GM12878 (cell line): Measurements from ENCODE around the gene PLEKHN1. TPM values are rescaled to one million over a fixed set of nuclear protein-coding genes. Genes with fewer than 3 reads are reported as not detected.

Source experiments
- ATAC-seq: fragments of 200-7000 bp; cut with Tn5 transposase; 3 replicates; pipeline ENCODE4 v1.9.1; 2020; ENCODE audit warnings: mild to moderate bottlenecking, moderate library complexity
- BruUV-seq: library from RNA; stranded (reverse); fragments of 400-500 nt; replicated peaks from 2 replicates; lab custom pipeline; 2021; lab: Mats Ljungman, UMichigan
- CTCF ChIA-PET: fragments of 300-600 bp; sonication (Branson Sonifier 250); formaldehyde crosslinking; extraction: SDS; loops from one replicate; lab custom pipeline; 2021; ENCODE audit warnings: inconsistent platforms; lab: Yijun Ruan, JAX
- POLR2A ChIA-PET: fragments of 350-600 bp; formaldehyde crosslinking; extraction: SDS; loops from one replicate; lab custom pipeline; 2021; ENCODE audit warnings: inconsistent platforms; lab: Charles Lee
- RAD21 ChIA-PET: fragments of 300-600 bp; sonication (Branson Sonifier 250); formaldehyde crosslinking; loops from one replicate; lab custom pipeline; 2023; ENCODE audit warnings: antibody characterized with exemption; ENCODE audit not compliant: unreplicated experiment; lab: Charles Lee
- SMC1A ChIA-PET: fragments of 300-600 bp; sonication (Branson Sonifier 250); formaldehyde crosslinking; loops from one replicate; lab custom pipeline; 2023; ENCODE audit not compliant: unreplicated experiment, uncharacterized antibody; lab: Charles Lee
- DNase-seq: peaks from one replicate; pipeline ENCODE4 v3.0.0-alpha.2; 2011; ENCODE audit warnings: low read depth, low spot score
- FAIRE-seq: peaks from 3 replicates; lab custom pipeline; 2011; peaks lifted over from hg19 to GRCh38; lab: Jason Lieb, UNC
- H2AFZ ChIP-seq: 2 replicates; pipeline ENCODE4 v1.6.0; 2011; ENCODE audit warnings: low read depth, low read length, control low read depth; ENCODE audit not compliant: control insufficient read depth
- H3K27ac ChIP-seq: 2 replicates; pipeline ENCODE4 v1.5.1; 2011; ENCODE audit warnings: control low read depth; ENCODE audit not compliant: control insufficient read depth, insufficient read depth
- H3K27me3 ChIP-seq, 2 experiments: replicated peaks in 1 of 2; 2 replicates each; pipeline versions ENCODE4 v1.6.0 to v1.6.1; 2011; ENCODE audit warnings: low read length in 1 of 2; ENCODE audit not compliant: control insufficient read depth in 2 of 2, insufficient read depth in 2 of 2
- H3K36me3 ChIP-seq, 2 experiments: 2 replicates each; pipeline ENCODE4 v1.5.1; 2011; ENCODE audit warnings: low read length in 1 of 2; ENCODE audit not compliant: control insufficient read depth in 2 of 2, insufficient read depth in 2 of 2
- H3K4me1 ChIP-seq: 2 replicates; pipeline ENCODE4 v1.6.1; 2011; ENCODE audit warnings: mild to moderate bottlenecking, low read length, moderate library complexity, mixed read lengths; ENCODE audit not compliant: control insufficient read depth, insufficient read depth
- H3K4me2 ChIP-seq: 2 replicates; pipeline ENCODE4 v1.6.0; 2011; ENCODE audit warnings: control low read depth; ENCODE audit not compliant: control insufficient read depth, insufficient read depth
- H3K4me3 ChIP-seq: fragments of 200-600 bp; sonication (generic); 2 replicates; pipeline ENCODE4 v1.5.1; 2016
- H3K79me2 ChIP-seq: 2 replicates; pipeline ENCODE4 v1.6.0; 2011; ENCODE audit warnings: low read length; ENCODE audit not compliant: control insufficient read depth, insufficient read depth
- H3K9ac ChIP-seq: 2 replicates; pipeline ENCODE4 v1.8.0; 2011; ENCODE audit warnings: low read length, control low read depth, mixed read lengths; ENCODE audit not compliant: control insufficient read depth, insufficient read depth
- H3K9me3 ChIP-seq: replicated peaks from 3 replicates; pipeline ENCODE4 v1.5.1; 2011; ENCODE audit warnings: mild to moderate bottlenecking, low read length; ENCODE audit not compliant: control insufficient read depth, insufficient read depth
- H4K20me1 ChIP-seq: 2 replicates; pipeline ENCODE4 v1.6.0; 2011; ENCODE audit not compliant: control insufficient read depth, insufficient read depth
- BACH1 ChIP-seq: fragments of 450-650 bp; IDR thresholded peaks from 2 replicates; pipeline ENCODE4 v1.6.1; 2017; ENCODE audit warnings: mild to moderate bottlenecking, borderline replicate concordance
- HDGF ChIP-seq: fragments of 450-650 bp; IDR thresholded peaks from 2 replicates; pipeline ENCODE4 v1.6.1; 2016; ENCODE audit warnings: antibody characterized with exemption
- KLF5 ChIP-seq: fragments of 450-650 bp; IDR thresholded peaks from 2 replicates; pipeline ENCODE4 v1.6.1; 2014; ENCODE audit warnings: mild to moderate bottlenecking; ENCODE audit not compliant: partially characterized antibody
- NRF1 ChIP-seq: conservative IDR thresholded peaks from 2 replicates; pipeline ENCODE4 v1.6.1; 2011; ENCODE audit warnings: mild to moderate bottlenecking, low read depth, low read length, improper control_type of control experiment
- PBX3 ChIP-seq: IDR thresholded peaks from 2 replicates; pipeline ENCODE4 v1.6.1; 2011; ENCODE audit warnings: mild to moderate bottlenecking, low read depth, low read length, moderate library complexity; ENCODE audit not compliant: insufficient replicate concordance
- SMARCA5 ChIP-seq: fragments of 450-650 bp; IDR thresholded peaks from 2 replicates; pipeline ENCODE4 v1.6.1; 2017; ENCODE audit warnings: mild to moderate bottlenecking
- SUPT20H ChIP-seq: IDR thresholded peaks from 2 replicates; pipeline ENCODE4 v1.6.1; 2011; ENCODE audit warnings: low read depth, mild to moderate bottlenecking, low read length, moderate library complexity, borderline replicate concordance; ENCODE audit not compliant: control insufficient read depth
- TCF7 ChIP-seq: IDR thresholded peaks from 2 replicates; pipeline ENCODE4 v1.6.1; 2014; ENCODE audit warnings: antibody characterized with exemption, borderline replicate concordance
- WGBS: methylation state at CpG from one replicate; pipeline ENCODE4 v1.1.6; 2016; ENCODE audit warnings: low lambda C conversion rate; ENCODE audit not compliant: insufficient replicate concordance, insufficient coverage; ENCODE audit errors: missing lambda C conversion rate; 5-methylcytosine and 5-hydroxymethylcytosine counted together
- in situ Hi-C: fragments of 300-500 bp; cut with MboI; formaldehyde crosslinking; loops from 9 replicates; pipeline ENCODE4 v1.14.3; 2018; ENCODE audit warnings: mixed read lengths
- intact Hi-C: fragments of 100-400 bp; cut with micrococcal nuclease; formaldehyde crosslinking; loops from one replicate; pipeline ENCODE4 v1.14.2; 2022; ENCODE audit not compliant: unreplicated experiment
- polyA plus RNA-seq, 11 experiments: library from polyadenylated mRNA; depleted of rRNA in 4 of 11; unstranded in 6 of 11; stranded (reverse) in 5 of 11; fragments of >200 nt; fragmentation: Nextera tagmentation in 4 of 11; fragmentation: Illumina TruSeq in 1 of 11; extraction: Ambion mirVana in 4 of 11; extraction: Trizol in 1 of 11; gene quantifications; 1 replicate in 1 of 11; 2 replicates in 10 of 11; pipeline versions ENCODE4 v1.2.1 to v1.2.3, GENCODE V29; 2011 to 2016; ENCODE audit warnings: inconsistent platforms in 2 of 11, missing spikeins in 2 of 11, low read depth in 1 of 11
- total RNA-seq, 4 experiments: library from RNA; depleted of rRNA in 3 of 4; stranded (reverse); fragments of >200 nt in 3 of 4; fragmentation: Illumina TruSeq in 1 of 4; extraction: Trizol in 1 of 4; gene quantifications; 2 replicates each; pipeline versions ENCODE4 v1.2.1 to v1.2.3, GENCODE V29; 2013 to 2021
- TF ChIP-seq, protein P1 (sequence below): IDR thresholded peaks from 2 replicates; pipeline ENCODE4 v1.6.1; 2012; ENCODE audit warnings: low read depth, low read length, improper control_type of control experiment
- TF ChIP-seq, protein P2 (sequence below): fragments of 450-650 bp; IDR thresholded peaks from 2 replicates; pipeline ENCODE4 v1.6.1; 2018; ENCODE audit warnings: borderline replicate concordance, mild to moderate bottlenecking; ENCODE audit not compliant: partially characterized antibody

Gene PLEKHN1
- total and polyA plus RNA-seq, 10 of the 15 experiments (the other 5 are each of a cell fraction or from before 2014, with no cell fraction given): 0.04 to 0.26 (median 0.18) TPM; not detected in 6

- peak overlapping the region; percentile 41; the same call in 1 of the 2 replicates for H3K9ac ChIP-seq
- peaks cover 2 to 11% of the 10 kb centered on the region in 2 experiments; a peak in 3 of 4 replicates for H3K36me3 ChIP-seq
- peak overlapping the region; percentile 68; the same call in 1 of the 2 replicates for H3K4me3 ChIP-seq
- peak overlapping the region; percentile 54 for H2AFZ ChIP-seq
- TF ChIP-seq HDGF (0 out of 2 replicates have a peak, but pooled peaks have one; percentile 32), KLF5 (no peak)
- TF ChIP-seq, all 136 proteins: peak for 1
- ATAC-seq (peak; percentile 2; the same call in 2 of the 3 replicates), FAIRE-seq (no peak), DNase-seq (no peak)
- no peaks in the 10 kb centered on the region for H4K20me1 ChIP-seq
- intact Hi-C loops: no loop called here
- in situ Hi-C loops: no loop called here
- ChIA-PET POLR2A (no interaction called here), CTCF (interaction anchor here (1.1 to 1.5 kb wide), 2 partner anchors 25 to 104 kb away, joined by 4 to 5 read pairs; no protein-coding TSS in a partner anchor), RAD21 (interaction anchor here (1.8 kb wide), 1 partner anchor 55 kb away, joined by 5 read pairs; no protein-coding TSS in a partner anchor), SMC1A (no interaction called here)
- peaks cover 20% of the 10 kb centered on the region for H3K79me2 ChIP-seq
- WGBS: 48% methylated on average over 34 of the region's 57 CpGs
- no TSS peak for BruUV-seq
- H3K27ac ChIP-seq: no peak overlapping the region
- H3K27me3 ChIP-seq: no peaks in the 10 kb centered on the region
- no peaks in the 10 kb centered on the region for H3K9me3 ChIP-seq
- 0 out of 2 replicates have a peak overlapping the region, but pooled peaks have one; percentile 5 for H3K4me2 ChIP-seq
- H3K4me1 ChIP-seq: peaks cover 17% of the 10 kb centered on the region
Measured at GRCh38 chr1:959731-960362, 6.4 kb upstream of the PLEKHN1 start.

GRCh38 chr1:960363-961131, 5.7 kb upstream of the PLEKHN1 start, which contains the start of gene KLHL17:
TSS of gene KLHL17 (plus strand) at chr1:960584. CDS start at chr1:960694, 110 bp downstream.
- Histone ChIP-seq H3K4me1 (peaks cover 17% of the 10 kb centered on the region), H3K36me3 (peaks cover 0 to 6% of the 10 kb centered on the region in 2 experiments; a peak in 3 of 4 replicates), H3K4me3 (peak within 1 kb of the TSS; percentile 68), H4K20me1 (no peaks in the 10 kb centered on the region), H3K9ac (peak within 1 kb of the TSS; percentile 51; the same call in 1 of the 2 replicates), H3K4me2 (peak within 1 kb of the TSS; percentile 77), H2AFZ (peak within 1 kb of the TSS; percentile 54), H3K27me3 (no peaks in the 10 kb centered on the region), H3K79me2 (peaks cover 20% of the 10 kb centered on the region), H3K9me3 (no peaks in the 10 kb centered on the region), H3K27ac (no peak within 1 kb of the TSS)
- CTCF ChIA-PET: no interaction called here
- FAIRE-seq: no peak
- ATAC-seq: peak; percentile 79
- RAD21 ChIA-PET: no interaction called here
- intact Hi-C loops: no loop called here
- POLR2A ChIA-PET: interaction anchor here (0.7 kb wide), 1 partner anchor 56 kb away, joined by 6 read pairs; no protein-coding TSS in a partner anchor
- no peak for DNase-seq
- no TSS peak for BruUV-seq
- SMC1A ChIA-PET: no interaction called here
- in situ Hi-C loops: no loop called here
- WGBS: under 1% methylated on average over 43 of the region's 109 CpGs
- TF ChIP-seq BACH1 (no peak), PBX3 (peak; percentile 61), HDGF (no peak), TCF7 (no peak), NRF1 (no peak), SUPT20H (no peak), SMARCA5 (peak; percentile 100)
- TF ChIP-seq, protein P1, sequence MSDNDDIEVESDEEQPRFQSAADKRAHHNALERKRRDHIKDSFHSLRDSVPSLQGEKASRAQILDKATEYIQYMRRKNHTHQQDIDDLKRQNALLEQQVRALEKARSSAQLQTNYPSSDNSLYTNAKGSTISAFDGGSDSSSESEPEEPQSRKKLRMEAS: 0 out of 2 replicates have a peak, but pooled peaks have one; percentile 37
- TF ChIP-seq, protein P2, sequence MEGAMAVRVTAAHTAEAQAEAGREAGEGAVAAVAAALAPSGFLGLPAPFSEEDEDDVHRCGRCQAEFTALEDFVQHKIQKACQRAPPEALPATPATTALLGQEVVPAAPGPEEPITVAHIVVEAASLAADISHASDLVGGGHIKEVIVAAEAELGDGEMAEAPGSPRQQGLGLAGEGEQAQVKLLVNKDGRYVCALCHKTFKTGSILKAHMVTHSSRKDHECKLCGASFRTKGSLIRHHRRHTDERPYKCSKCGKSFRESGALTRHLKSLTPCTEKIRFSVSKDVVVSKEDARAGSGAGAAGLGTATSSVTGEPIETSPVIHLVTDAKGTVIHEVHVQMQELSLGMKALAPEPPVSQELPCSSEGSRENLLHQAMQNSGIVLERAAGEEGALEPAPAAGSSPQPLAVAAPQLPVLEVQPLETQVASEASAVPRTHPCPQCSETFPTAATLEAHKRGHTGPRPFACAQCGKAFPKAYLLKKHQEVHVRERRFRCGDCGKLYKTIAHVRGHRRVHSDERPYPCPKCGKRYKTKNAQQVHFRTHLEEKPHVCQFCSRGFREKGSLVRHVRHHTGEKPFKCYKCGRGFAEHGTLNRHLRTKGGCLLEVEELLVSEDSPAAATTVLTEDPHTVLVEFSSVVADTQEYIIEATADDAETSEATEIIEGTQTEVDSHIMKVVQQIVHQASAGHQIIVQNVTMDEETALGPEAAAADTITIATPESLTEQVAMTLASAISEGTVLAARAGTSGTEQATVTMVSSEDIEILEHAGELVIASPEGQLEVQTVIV: no peak
